IgD-negative memory B cell (primary cell): Measurements from ENCODE around the gene CAMK2B. TPM values are rescaled to one million over a fixed set of nuclear protein-coding genes. Genes with fewer than 3 reads are reported as not detected.
"Not testable (repeated sequence)": the region's sequence is repeated elsewhere in the genome, so short reads cannot be mapped to it uniquely, and the experiment has no call there.

Experiments used
- H3K27ac Mint-ChIP-seq, 3 donors: one replicate each; pipeline ENCODE4 v1.8.0; 2020 to 2022; ENCODE audit warnings: mild to moderate bottlenecking in 3 of 3, mixed read lengths in 3 of 3, moderate library complexity in 1 of 3
- H3K27me3 Mint-ChIP-seq: one replicate; pipeline ENCODE4 v1.8.0; 2021; ENCODE audit warnings: mixed read lengths
- H3K36me3 Mint-ChIP-seq: one replicate; pipeline ENCODE4 v1.8.0; 2020; ENCODE audit warnings: mild to moderate bottlenecking, mixed read lengths
- H3K4me1 Mint-ChIP-seq, 3 donors: one replicate each; pipeline ENCODE4 v1.8.0; 2020 to 2022; ENCODE audit warnings: mixed read lengths in 3 of 3, mild to moderate bottlenecking in 1 of 3
- H3K4me3 Mint-ChIP-seq, 4 donors: one replicate each; pipeline ENCODE4 v1.8.0; 2020 to 2022; ENCODE audit warnings: mild to moderate bottlenecking in 4 of 4, mixed read lengths in 4 of 4, moderate library complexity in 3 of 4
- H3K9me3 Mint-ChIP-seq, 3 donors: one replicate each; pipeline ENCODE4 v1.8.0; 2020 to 2021; ENCODE audit warnings: mixed read lengths in 3 of 3, mild to moderate bottlenecking in 1 of 3
- polyA plus RNA-seq: library from polyadenylated mRNA; unstranded; fragments of 300-500 nt; fragmentation: Illumina TruSeq; gene quantifications from one replicate; pipeline ENCODE4 v1.2.3, GENCODE V29; 2021

The CAMK2B gene
- polyA plus RNA-seq, 1 donor from 2014 or later: not detected

DNA sequence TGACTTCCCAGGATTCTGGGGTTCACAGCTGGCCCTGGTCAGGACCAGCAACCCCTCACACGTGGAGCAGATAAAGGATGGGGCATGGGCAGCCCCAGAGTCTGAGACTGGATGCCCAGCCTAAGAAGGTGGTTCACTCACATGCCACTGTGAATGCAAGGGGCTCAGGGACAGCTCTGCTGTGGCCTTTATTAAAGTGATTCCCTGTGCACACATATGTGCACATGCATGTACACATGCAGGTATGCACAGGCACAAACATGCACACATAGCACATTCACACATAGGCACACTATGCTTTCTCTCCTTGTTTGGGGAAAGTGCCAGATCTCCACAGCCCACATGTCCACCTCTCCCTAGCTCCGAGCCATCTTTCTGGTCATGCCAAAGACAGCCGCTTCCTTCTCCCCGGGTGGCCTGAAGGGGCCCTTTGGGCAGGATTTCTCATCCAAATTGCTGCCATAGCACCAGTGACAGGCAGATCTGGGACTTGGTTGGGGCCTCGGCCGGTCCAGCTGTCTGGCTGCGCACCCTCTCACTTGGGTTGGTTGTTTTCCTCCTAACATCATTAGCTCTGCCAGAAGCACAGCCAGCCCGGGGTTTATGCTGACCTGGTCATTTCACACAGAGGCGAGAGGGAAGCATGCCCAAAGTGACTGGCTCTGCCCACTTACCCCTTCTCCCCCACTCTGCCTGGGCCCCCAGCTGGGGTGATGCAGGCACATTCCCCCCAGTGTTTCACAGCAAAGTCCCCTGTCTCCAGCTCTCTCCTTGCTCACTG lies 137.6 kb downstream of the CAMK2B start:
- H3K27me3 Mint-ChIP-seq: peaks cover 6% of the 10 kb centered on the region
- H3K4me3 Mint-ChIP-seq: no peak overlapping the region
- H3K36me3 Mint-ChIP-seq: peaks cover 2% of the 10 kb centered on the region
- H3K27ac Mint-ChIP-seq: no peak overlapping the region
- H3K4me1 Mint-ChIP-seq: no peaks in the 10 kb centered on the region
- peaks cover 0 to 5% (median 0%) of the 10 kb centered on the region in 3 donors for H3K9me3 Mint-ChIP-seq

GRCh38 chr7:44186736-44187135 lies 138.7 kb downstream of the CAMK2B start:
- Mint-ChIP-seq H3K4me1 (no peaks in the 10 kb centered on the region), H3K9me3 (peaks cover 0 to 6% (median 2%) of the 10 kb centered on the region in 3 donors), H3K27me3 (peaks cover 11% of the 10 kb centered on the region), H3K36me3 (peaks cover 2% of the 10 kb centered on the region), H3K27ac (no peak overlapping the region), H3K4me3 (peak overlapping the region in 1 of 4 donors; percentile 66)

GRCh38 chr7:44185729-44186128 lies 139.7 kb downstream of the CAMK2B start:
- H3K36me3 Mint-ChIP-seq: peaks cover 2% of the 10 kb centered on the region
- H3K9me3 Mint-ChIP-seq: peaks cover 0 to 6% (median 5%) of the 10 kb centered on the region in 3 donors
- no peak overlapping the region for H3K4me3 Mint-ChIP-seq
- peaks cover 11% of the 10 kb centered on the region for H3K27me3 Mint-ChIP-seq
- no peaks in the 10 kb centered on the region for H3K4me1 Mint-ChIP-seq
- peak overlapping the region in 1 of 3 donors; percentile 53 for H3K27ac Mint-ChIP-seq

DNA sequence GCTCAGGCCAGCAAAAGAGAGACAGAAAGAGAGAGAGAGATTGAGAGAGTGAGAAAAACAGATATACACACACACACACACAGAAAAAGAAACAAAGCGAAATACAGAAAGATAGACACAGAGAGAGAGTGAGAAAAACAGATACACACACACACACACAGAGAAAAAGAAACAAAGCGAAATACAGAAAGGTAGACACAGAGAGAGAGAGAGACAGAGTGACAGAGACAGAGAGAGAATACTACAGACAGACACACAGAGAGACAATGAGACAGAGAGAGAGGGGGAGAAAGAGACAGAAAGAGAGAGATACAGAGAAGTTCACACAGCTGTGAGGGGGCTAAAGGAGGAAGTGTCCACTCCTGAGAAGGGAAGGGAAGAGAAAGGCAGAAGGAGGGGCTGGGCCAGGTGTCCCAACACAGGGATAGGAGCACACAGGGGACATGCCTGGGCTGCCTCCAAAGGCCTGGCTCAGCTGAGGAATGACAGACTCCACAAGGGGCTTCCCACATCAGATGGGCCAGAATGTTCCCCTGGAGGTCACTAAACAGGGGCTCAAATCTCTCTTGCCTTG lies 140.4 kb downstream of the CAMK2B start:
- Mint-ChIP-seq H3K9me3 (peaks cover 0 to 6% (median 5%) of the 10 kb centered on the region in 3 donors), H3K4me1 (no peaks in the 10 kb centered on the region), H3K36me3 (peaks cover 2% of the 10 kb centered on the region), H3K27ac (no peak overlapping the region), H3K4me3 (no peak overlapping the region), H3K27me3 (peaks cover 10% of the 10 kb centered on the region)

DNA sequence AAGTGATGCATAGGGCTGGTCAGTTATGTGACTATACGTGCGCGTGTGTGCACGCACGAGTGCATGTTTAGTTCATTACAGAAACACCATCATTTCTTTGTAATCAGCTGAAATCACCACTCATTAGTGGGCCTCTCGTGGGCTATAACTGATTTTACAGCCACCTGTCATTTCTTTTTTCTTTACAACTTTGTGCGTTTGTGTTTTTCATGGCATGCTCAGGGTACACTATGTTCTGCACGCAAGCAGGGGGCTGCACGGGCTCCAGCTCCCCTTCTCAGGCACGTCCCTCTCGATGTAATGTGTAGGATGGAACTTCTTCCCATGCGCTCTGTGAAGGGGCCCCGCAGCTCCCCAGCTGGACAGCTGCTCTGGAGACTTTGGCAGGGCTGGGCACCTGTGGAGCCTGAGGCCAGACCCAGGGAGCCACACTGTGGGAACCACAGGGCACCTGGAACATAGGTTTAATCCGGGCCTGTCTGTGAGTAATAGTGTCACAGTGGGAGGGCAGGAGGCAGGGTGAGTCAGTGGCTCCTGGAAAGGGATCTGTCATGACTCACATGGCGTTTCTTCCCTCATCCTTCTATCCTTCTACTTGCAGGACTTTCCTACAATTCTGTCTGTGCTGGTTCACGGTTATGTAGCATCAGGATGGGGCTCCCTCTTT lies 141.1 kb downstream of the CAMK2B start:
- H3K27ac Mint-ChIP-seq: no peak overlapping the region
- H3K27me3 Mint-ChIP-seq: peaks cover 10% of the 10 kb centered on the region
- H3K4me1 Mint-ChIP-seq: peaks cover 0 to under 1% (median 0%) of the 10 kb centered on the region in 3 donors
- peaks cover 2% of the 10 kb centered on the region for H3K36me3 Mint-ChIP-seq
- peaks cover 0 to 6% (median 5%) of the 10 kb centered on the region in 3 donors for H3K9me3 Mint-ChIP-seq
- H3K4me3 Mint-ChIP-seq: no peak overlapping the region

GRCh38 chr7:44183386-44183785 lies 142.0 kb downstream of the CAMK2B start:
- Mint-ChIP-seq H3K36me3 (peaks cover 2% of the 10 kb centered on the region), H3K4me3 (no peak overlapping the region), H3K9me3 (peaks cover 0 to 6% (median 5%) of the 10 kb centered on the region in 3 donors), H3K27me3 (peaks cover 11% of the 10 kb centered on the region), H3K27ac (no peak overlapping the region), H3K4me1 (peaks cover 0 to 2% (median 0%) of the 10 kb centered on the region in 3 donors)

DNA sequence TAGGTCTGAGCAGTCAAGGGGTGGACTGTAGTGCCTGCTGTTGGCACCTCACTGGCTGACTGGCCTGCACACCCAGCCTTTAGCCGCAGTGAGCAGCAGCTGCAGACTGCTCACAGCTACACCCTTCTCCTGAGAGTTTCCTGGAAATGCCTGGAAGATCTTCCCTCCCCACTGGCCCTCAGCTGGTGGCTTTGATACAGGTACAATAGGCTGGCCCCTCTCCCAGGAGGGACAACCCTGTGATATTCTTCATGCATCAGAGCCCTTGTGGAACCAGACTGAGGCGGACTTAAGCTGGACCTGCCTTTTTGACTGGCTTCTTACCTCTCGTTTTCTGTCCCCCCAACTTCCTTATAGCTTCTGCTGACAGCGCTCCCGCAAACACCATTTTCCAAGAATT lies 142.6 kb downstream of the CAMK2B start:
- Mint-ChIP-seq H3K36me3 (peaks cover 2% of the 10 kb centered on the region), H3K9me3 (peaks cover 0 to 6% (median 5%) of the 10 kb centered on the region in 3 donors), H3K27me3 (peaks cover 11% of the 10 kb centered on the region), H3K4me3 (no peak overlapping the region), H3K27ac (no peak overlapping the region), H3K4me1 (peaks cover 0 to 2% (median 0%) of the 10 kb centered on the region in 3 donors)

DNA sequence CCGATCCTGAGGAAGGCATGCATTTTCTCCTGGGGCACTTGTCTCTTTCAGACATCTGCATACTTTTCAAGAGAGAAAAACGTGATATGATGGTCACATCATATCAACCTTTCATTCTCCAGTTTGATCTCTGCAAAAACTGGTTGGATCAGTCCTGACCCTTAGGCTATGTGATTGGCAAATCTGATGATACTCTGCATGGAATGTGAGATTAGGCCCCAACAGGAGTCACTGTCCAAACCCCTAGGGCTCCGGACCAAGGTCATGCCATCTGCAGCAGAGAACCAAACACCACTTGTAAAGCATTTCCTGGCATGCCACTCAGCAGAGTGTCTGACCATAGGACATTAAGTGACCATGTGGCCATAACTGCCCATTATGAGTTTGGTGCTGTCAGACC lies 144.8 kb downstream of the CAMK2B start:
- H3K27me3 Mint-ChIP-seq: peaks cover 14% of the 10 kb centered on the region
- peaks cover 6% of the 10 kb centered on the region for H3K36me3 Mint-ChIP-seq
- H3K27ac Mint-ChIP-seq: no peak overlapping the region
- peaks cover 0 to 2% (median 0%) of the 10 kb centered on the region in 3 donors for H3K4me1 Mint-ChIP-seq
- H3K4me3 Mint-ChIP-seq: no peak overlapping the region
- peaks cover 0 to 6% (median 5%) of the 10 kb centered on the region in 3 donors for H3K9me3 Mint-ChIP-seq

- Mint-ChIP-seq H3K9me3 (peaks cover 0 to 5% (median 0%) of the 10 kb centered on the region in 3 donors), H3K27me3 (peaks cover 11% of the 10 kb centered on the region), H3K4me1 (peaks cover 0 to 2% (median 0%) of the 10 kb centered on the region in 3 donors), H3K36me3 (peaks cover 5% of the 10 kb centered on the region), H3K4me3 (no peak overlapping the region), H3K27ac (no peak overlapping the region)
Observed at GRCh38 chr7:44177570-44178131, 147.7 kb downstream of the CAMK2B start.

- peak overlapping the region in 1 of 3 donors; percentile 49 for H3K27ac Mint-ChIP-seq
- H3K4me3 Mint-ChIP-seq: no peak overlapping the region
- peaks cover 0 to 2% (median 0%) of the 10 kb centered on the region in 3 donors for H3K9me3 Mint-ChIP-seq
- peaks cover 5% of the 10 kb centered on the region for H3K36me3 Mint-ChIP-seq
- H3K27me3 Mint-ChIP-seq: peaks cover 7% of the 10 kb centered on the region
- peaks cover 0 to 2% (median 0%) of the 10 kb centered on the region in 3 donors for H3K4me1 Mint-ChIP-seq
Observed at GRCh38 chr7:44176486-44176885, 148.9 kb downstream of the CAMK2B start.

- Mint-ChIP-seq H3K27me3 (peaks cover 7% of the 10 kb centered on the region), H3K4me3 (no peak overlapping the region), H3K36me3 (peaks cover 5% of the 10 kb centered on the region), H3K9me3 (no peaks in the 10 kb centered on the region), H3K4me1 (peaks cover 0 to 2% (median 0%) of the 10 kb centered on the region in 3 donors), H3K27ac (no peak overlapping the region)
Observed at GRCh38 chr7:44175730-44176129, 149.7 kb downstream of the CAMK2B start.

GRCh38 chr7:44174694-44174948 lies 150.8 kb downstream of the CAMK2B start:
- Mint-ChIP-seq H3K4me3 (peak overlapping the region in 1 of 4 donors; percentile 61), H3K27ac (peak overlapping the region in 1 of 3 donors; percentile 21)
- H3K4me1 Mint-ChIP-seq, H3K27me3 Mint-ChIP-seq, H3K9me3 Mint-ChIP-seq, H3K36me3 Mint-ChIP-seq: not testable (repeated sequence)

DNA sequence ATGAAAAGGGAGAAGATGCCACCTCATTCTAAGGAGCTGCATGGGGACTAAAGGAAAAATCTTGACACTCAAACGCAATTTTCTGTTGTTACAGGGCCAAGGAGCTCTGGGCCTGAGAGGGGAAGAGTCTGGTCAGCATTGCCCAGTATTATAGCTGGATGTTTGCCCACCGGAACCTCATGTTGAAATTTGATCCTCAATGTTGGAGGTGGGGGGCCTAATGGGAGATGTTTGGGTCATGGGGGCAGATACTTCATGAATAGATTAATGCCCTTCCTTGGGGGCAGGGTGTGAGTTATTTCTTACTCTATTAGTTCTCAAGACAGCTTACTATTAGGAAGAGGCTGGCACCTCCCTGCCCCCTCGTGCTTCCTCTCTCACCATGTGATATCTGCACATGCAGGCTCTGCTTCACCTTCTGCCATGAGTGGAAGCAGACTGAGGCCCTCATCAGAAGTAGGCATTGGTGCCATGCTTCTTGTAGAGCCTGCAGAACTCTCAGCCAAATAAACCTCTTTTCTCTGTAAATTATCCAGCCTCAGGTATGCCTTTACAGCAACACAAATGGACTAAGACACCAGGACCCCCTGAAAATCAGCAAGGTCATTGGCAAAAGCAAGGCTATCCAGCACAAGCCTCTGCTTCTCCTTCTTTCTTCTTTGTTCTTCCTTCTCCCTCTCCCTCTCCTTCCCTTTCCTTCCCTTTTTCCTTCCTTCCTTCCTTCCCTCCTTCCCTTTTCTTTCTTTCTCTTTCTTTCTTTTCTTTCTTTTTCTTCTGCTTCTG lies 151.3 kb downstream of the CAMK2B start:
- H3K27ac Mint-ChIP-seq: no peak overlapping the region
- peaks cover 5% of the 10 kb centered on the region for H3K36me3 Mint-ChIP-seq
- no peaks in the 10 kb centered on the region for H3K4me1 Mint-ChIP-seq
- peak overlapping the region in 1 of 4 donors; percentile 61 for H3K4me3 Mint-ChIP-seq
- no peaks in the 10 kb centered on the region for H3K9me3 Mint-ChIP-seq
- H3K27me3 Mint-ChIP-seq: peaks cover 5% of the 10 kb centered on the region

GRCh38 chr7:44172803-44173424 lies 152.5 kb downstream of the CAMK2B start:
- Mint-ChIP-seq H3K27ac (no peak overlapping the region), H3K27me3 (peaks cover 5% of the 10 kb centered on the region), H3K9me3 (no peaks in the 10 kb centered on the region)

More at GRCh38 chr7:44172803-44173424, 152.5 kb downstream of the CAMK2B start:
- Mint-ChIP-seq H3K36me3 (peaks cover 5% of the 10 kb centered on the region), H3K4me3 (no peak overlapping the region), H3K4me1 (peaks cover 2 to 6% (median 5%) of the 10 kb centered on the region in 3 donors)
